Ishikawa (cell line): ENCODE measurements around the gene FRMD4B.

Source experiments
- CEBPB ChIP-seq: IDR thresholded peaks from 2 replicates; pipeline ENCODE4 v1.6.1; 2012
- CREB1 ChIP-seq: IDR thresholded peaks from 2 replicates; pipeline ENCODE4 v1.6.1; 2012; ENCODE audit warnings: low read depth
- EGR1 ChIP-seq: IDR thresholded peaks from 2 replicates; pipeline ENCODE4 v1.6.1; 2012
- EP300 ChIP-seq: IDR thresholded peaks from 2 replicates; pipeline ENCODE4 v1.6.1; 2012; ENCODE audit warnings: borderline replicate concordance
- FOXM1 ChIP-seq: IDR thresholded peaks from 2 replicates; pipeline ENCODE4 v1.6.1; 2012; ENCODE audit warnings: low read depth, borderline replicate concordance
- NFIC ChIP-seq: IDR thresholded peaks from 2 replicates; pipeline ENCODE4 v1.6.1; 2012
- RAD21 ChIP-seq: IDR thresholded peaks from 2 replicates; pipeline ENCODE4 v1.6.1; 2012; ENCODE audit warnings: low read depth
- TAF1 ChIP-seq: IDR thresholded peaks from 2 replicates; pipeline ENCODE4 v1.6.1; 2012; ENCODE audit warnings: low read depth, mild to moderate bottlenecking
- TEAD4 ChIP-seq: IDR thresholded peaks from 2 replicates; pipeline ENCODE4 v1.6.1; 2012
- YY1 ChIP-seq: IDR thresholded peaks from 2 replicates; pipeline ENCODE4 v1.6.1; 2012; ENCODE audit warnings: low read depth
- TF ChIP-seq, protein P1 (sequence below): IDR thresholded peaks from 2 replicates; pipeline ENCODE4 v1.6.1; 2012; ENCODE audit warnings: low read depth, mild to moderate bottlenecking
- TF ChIP-seq, protein P2 (sequence below): IDR thresholded peaks from 2 replicates; pipeline ENCODE4 v1.6.1; 2012
- TF ChIP-seq, protein P3 (sequence below): IDR thresholded peaks from 2 replicates; pipeline ENCODE4 v1.6.1; 2012

DNA sequence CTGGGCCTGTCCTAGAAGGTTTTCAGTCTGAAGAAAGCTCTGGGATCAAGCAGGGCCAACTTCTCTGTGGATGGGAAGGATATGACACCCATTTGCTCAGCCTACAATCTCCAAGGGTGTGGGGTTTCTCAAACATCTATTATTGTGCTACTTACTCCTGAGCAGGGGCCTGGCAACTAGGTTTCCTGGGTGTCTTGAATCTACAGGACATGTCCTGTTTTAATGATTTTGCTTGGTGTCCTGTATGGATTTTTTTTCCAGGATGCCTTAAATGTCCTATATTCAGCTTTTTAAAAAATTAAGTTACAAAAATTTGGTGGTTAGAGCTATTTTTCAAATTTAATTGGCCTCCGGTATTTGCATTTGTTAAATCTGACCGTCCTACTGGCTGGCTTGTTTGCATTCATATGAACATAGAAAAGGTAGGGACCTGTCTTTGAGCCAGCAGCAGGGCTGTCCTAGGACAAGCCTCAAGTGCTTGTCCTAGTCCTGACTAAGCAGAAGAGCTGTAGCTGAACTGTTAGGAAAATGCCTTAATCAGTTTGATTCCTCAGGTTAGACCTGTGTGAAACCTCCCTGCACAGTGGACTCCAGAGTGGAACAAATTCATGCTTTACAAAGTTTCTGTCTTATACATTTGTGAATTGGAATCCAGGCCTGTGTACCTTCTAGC, 223.4 kb downstream of the FRMD4B start:
- TF ChIP-seq CEBPB (no peak), RAD21 (no peak), EGR1 (no peak), EP300 (no peak), TAF1 (no peak), NFIC (no peak), TEAD4 (no peak), YY1 (no peak), FOXM1 (no peak), CREB1 (no peak)
- TF ChIP-seq, protein P1, sequence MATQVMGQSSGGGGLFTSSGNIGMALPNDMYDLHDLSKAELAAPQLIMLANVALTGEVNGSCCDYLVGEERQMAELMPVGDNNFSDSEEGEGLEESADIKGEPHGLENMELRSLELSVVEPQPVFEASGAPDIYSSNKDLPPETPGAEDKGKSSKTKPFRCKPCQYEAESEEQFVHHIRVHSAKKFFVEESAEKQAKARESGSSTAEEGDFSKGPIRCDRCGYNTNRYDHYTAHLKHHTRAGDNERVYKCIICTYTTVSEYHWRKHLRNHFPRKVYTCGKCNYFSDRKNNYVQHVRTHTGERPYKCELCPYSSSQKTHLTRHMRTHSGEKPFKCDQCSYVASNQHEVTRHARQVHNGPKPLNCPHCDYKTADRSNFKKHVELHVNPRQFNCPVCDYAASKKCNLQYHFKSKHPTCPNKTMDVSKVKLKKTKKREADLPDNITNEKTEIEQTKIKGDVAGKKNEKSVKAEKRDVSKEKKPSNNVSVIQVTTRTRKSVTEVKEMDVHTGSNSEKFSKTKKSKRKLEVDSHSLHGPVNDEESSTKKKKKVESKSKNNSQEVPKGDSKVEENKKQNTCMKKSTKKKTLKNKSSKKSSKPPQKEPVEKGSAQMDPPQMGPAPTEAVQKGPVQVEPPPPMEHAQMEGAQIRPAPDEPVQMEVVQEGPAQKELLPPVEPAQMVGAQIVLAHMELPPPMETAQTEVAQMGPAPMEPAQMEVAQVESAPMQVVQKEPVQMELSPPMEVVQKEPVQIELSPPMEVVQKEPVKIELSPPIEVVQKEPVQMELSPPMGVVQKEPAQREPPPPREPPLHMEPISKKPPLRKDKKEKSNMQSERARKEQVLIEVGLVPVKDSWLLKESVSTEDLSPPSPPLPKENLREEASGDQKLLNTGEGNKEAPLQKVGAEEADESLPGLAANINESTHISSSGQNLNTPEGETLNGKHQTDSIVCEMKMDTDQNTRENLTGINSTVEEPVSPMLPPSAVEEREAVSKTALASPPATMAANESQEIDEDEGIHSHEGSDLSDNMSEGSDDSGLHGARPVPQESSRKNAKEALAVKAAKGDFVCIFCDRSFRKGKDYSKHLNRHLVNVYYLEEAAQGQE, result no peak
- TF ChIP-seq, protein P2, sequence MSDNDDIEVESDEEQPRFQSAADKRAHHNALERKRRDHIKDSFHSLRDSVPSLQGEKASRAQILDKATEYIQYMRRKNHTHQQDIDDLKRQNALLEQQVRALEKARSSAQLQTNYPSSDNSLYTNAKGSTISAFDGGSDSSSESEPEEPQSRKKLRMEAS, result no peak
- TF ChIP-seq, protein P3, sequence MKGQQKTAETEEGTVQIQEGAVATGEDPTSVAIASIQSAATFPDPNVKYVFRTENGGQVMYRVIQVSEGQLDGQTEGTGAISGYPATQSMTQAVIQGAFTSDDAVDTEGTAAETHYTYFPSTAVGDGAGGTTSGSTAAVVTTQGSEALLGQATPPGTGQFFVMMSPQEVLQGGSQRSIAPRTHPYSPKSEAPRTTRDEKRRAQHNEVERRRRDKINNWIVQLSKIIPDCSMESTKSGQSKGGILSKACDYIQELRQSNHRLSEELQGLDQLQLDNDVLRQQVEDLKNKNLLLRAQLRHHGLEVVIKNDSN, result no peak
